HG02763 (cell line): ENCODE measurements around the gene NPEPPS.

ENCODE experiments used
- ATAC-seq: cut with Tn5 transposase; IDR thresholded peaks from one replicate; pipeline ENCODE4 v1.9.1; 2021; ENCODE audit warnings: mild to moderate bottlenecking, moderate library complexity; ENCODE audit not compliant: unreplicated experiment

The NPEPPS gene

DNA sequence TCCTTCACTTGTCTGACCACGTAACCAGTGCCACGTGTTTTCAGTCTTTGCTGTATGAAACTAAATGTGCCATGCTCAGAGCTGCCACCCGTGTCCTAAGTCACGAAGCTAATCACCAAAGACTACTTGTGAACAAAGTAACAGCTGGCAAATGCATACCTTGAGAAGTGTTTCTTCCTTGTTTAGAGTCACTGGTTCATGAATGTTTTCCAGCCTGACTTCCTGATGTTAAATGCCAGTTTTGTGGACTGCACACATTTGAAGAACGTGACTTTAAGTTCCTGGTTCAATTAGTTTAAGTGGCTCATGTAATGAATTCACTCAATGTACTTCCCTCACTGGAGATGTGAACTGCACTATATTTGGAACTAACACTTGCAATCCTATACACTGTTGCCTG is 98.9 kb downstream of the NPEPPS start:
- no peak for ATAC-seq

DNA sequence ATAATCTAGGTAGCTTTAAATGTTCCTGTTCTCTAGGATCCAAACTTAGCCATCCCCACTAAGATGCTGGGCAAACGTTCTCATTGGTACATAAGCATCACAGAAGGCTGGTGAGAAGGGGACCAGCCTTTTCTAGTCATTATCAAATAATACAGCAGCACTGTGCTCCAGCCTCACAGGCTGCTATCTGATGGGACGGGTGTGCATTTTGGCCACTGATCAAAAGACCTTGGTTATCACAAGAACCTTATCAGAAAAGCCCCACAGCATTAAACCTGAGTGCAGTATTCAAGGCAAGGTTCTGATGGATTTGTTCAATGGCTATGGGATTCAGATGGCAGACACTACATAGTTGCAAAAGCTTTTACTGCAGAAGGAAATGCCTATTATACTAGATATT is 99.7 kb downstream of the NPEPPS start:
- no peak for ATAC-seq

DNA sequence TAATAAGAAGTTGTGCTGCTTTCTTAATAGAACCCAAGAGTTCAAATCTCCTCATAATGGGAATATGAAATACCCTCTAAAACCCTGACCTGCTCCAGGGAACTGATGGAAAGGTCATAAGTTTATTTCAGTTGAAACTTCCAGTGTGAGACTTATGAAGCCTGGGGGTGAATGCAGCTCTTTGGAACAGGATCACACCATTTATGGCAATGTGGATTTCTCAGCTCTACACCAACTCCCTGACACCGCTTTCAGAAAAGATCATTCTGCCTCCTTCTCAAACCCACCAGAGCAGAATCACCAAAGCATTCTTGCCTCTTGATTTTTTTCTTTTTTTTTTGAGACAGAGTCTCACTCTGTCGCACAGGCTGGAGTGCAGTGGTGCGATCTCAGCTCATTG is 102.1 kb downstream of the NPEPPS start:
- no peak for ATAC-seq

DNA sequence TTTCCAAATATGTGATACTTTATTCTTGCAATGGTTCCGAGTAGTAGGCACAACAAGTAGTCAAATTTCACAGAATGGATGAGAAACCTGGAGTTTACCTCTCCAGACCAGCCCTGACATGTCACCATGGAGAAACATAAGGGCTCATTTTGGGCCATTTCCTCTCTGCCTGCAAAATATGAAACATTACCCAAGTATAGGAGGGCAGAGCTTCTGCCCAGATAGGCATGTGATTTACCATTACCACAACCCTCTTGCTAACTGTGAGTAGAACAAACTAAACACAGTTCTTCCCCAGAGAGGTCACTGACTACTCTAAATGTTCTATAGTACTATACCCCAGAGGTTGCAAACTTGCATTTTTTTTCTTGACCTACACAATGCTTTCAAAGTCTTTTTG is 103.1 kb downstream of the NPEPPS start:
- no peak for ATAC-seq

DNA sequence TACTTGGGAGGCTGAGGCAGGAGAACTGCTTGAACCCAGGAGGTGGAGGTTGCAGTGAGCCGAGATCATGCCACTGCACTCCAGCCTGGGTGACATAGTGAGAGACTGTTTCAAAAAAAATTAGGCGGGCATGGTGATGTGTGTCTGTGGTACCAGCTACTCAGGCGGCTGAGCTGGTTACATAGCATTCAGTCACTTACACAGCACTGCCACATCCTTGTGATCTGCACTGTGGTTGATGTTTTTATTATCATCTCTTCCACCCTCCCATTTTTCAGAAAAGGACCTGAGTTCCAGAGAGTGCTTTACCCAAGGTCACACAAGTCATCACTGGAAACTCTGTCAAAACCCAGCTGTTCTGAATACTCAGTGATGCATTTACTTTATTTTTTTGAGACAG is 104.0 kb downstream of the NPEPPS start:
- ATAC-seq, result no peak

DNA sequence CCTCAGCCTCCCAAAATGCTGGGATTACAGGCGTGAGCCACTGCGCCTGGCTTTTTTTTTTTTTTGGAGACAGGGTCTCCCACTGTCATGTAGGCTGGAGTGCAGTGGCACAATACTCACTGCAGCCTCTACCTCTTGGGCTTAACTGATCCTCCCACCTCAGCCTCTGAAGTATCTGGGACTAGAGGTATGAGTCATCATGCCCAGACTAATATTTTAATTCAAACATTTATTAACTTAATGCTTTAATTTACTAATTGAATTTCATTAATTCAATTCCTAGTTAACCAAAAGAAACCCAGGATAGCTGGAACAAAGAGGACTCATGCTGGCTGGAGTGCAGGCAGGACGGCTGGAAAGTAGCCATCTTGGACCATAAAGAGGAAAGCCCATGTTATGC is 104.8 kb downstream of the NPEPPS start:
- no peak for ATAC-seq

DNA sequence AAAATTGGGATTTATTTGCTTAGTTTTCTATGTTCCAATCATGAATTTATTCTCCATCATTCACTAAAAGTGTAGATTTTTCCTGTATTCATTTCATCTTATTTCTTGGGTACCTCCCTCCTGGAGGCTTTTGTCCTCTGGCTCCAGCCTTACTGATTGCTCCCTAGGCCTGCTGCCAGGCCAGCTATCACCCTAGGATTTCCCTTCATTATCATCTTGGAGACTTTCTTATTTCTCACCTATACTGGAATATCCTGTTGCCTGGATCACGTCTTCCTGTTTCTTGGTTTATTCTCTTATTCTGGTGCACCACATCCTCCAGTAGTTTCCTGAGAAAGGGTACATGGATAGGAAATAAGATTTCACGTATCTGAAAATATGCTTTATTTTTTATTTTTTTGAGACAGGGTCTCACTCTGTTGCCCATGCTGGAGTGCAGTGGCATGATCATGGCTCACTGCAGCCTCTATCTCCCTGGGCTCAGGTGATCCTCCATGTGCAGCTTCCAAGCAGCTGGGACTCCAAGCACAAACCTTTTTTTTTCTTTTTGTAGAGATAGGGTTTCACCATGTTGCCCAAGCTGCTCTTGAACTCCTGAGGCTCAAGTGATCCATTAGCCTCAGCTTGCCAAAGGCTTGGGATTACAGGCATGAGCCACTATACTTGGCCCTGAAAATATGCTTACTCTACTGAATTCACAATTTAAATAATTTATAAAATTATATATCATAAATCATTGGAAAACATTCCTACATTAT is 105.5 kb downstream of the NPEPPS start:
- no peak for ATAC-seq

DNA sequence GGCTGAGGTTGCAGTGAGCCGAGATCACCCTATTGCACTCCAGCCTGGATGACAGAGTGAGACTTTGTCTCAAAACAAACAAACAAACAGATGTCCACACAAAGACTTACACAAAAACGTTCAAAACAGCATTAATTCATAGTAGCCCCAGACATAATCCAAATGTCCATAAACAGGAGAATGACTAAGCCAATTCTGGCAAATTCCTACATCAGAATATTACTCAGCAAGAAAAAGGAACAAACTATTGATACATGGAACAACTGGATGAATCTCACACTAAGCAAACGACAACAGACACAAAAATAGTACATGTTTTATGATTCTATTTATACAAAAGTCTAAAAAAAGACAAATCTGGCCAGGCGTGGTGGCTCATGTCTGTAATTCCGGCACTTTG is 108.0 kb downstream of the NPEPPS start:
- ATAC-seq, result no peak

DNA sequence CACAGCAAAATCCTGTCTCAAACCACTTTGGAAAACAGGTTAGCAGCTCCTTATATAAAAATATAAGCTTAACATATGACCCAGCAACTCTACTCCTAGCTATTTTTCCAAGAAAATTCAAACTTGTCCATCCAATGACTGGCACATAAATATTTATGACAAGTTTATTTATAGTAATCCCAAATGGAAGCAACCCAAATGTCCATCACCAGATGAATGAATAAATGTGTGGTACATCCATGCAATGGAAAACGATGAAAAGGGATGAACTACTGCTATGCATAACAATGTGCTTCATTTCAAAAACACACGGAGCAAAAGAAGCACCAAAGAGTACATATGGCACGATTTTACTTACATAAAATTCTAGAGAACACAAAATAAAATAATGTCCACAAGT is 109.2 kb downstream of the NPEPPS start:
- ATAC-seq, result no peak

DNA sequence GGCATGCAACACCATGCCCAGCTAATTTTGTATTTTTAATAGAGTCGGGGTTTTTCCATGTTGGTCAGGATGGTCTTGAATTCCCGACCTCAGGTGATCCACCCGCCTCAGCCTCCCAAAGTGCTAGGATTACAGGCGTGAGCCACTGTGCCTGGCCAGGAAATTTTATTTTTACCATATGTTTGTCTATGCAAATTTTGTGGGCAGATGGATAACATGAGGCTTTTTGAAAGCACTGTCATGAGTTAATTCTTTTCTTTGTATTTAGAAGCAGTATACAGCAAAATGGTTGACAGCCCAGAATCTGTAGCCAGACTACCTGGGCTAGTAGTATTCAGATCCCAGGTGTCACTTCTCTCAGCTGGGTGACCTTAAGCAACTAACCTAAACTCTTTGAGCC is 110.3 kb downstream of the NPEPPS start:
- ATAC-seq, result no peak

DNA sequence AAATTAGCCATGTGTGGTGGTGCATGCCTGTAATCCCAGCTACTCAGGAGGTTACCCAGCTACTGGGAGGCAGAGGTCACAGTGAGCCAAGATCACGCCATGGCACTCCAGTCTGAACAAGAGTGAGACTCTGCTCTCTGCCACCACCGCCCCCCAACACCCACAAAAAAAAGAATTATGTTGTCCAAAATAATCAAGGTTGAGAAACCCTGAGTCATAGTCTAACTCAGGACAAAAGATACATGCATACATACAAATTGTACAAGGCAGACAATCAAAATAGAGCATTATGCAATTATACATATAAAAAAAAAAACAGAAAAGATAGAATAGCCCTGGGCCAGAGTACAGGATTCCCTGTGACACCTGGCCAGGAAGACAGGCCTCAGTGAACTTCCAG is 112.2 kb downstream of the NPEPPS start:
- ATAC-seq, result no peak

DNA sequence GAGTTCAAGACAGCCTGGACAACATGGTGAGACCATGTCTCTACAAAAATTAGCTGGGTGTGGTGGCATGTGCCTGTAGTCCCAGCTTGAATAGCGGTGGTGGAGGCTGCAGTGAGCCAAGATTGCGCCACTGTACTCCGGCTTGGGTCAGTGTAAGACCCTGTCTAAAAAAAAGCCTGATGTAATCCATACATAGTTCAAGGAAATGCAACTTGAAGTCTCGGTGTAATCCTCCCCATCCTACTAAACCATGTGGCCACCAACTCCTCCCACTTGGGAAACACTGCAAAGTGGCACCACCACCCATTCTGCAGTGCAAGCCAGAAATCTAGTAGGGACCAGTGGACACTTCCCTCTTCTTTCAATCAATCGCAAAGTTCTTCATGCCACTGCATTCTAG is 113.4 kb downstream of the NPEPPS start:
- ATAC-seq, result no peak

DNA sequence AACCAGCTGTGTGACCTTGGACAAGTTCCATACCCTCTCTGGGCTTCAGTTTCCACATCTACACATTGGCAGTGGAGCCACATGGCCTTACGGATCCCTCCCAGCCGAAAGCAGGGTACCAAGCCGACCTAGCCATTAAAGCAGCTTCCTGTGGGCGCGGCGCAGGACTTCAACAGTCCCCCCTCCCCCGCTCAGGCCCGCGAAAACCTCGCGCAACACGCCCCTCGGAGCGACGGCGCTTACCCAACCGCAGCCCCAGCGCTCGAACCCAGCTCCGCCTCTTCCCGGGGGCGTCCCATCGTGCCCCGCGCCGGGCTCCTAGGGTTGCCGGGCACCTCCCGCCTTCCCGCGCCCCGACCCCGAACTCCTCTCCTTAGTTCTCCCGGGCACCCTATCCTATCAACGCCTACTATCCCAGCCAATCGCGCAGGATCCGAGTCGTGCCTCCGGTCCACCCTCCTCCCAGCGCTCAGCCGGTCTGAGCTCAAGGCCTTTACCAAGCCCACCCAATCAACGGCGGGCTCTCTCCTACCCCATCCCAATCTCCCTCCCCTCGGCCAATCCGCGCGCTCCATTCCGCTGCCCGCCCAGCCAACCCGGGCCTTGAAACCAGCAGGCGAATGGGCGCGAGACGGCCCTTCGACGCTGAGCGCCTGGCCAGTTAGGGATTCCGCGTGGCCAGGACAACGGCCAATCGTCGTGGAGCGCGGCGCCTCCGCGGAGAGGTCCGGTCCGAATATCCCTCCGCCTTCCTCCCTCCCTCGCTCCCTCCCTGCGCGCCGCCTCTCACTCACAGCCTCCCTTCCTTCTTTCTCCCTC is 118.5 kb downstream of the NPEPPS start, which contains the start of gene KPNB1:
Gene KPNB1 (plus strand): TSS at position 767 of the 819 bp plus-strand sequence. CDS start 326 bp downstream, outside the sequence.
- ATAC-seq, result peak; percentile 80

DNA sequence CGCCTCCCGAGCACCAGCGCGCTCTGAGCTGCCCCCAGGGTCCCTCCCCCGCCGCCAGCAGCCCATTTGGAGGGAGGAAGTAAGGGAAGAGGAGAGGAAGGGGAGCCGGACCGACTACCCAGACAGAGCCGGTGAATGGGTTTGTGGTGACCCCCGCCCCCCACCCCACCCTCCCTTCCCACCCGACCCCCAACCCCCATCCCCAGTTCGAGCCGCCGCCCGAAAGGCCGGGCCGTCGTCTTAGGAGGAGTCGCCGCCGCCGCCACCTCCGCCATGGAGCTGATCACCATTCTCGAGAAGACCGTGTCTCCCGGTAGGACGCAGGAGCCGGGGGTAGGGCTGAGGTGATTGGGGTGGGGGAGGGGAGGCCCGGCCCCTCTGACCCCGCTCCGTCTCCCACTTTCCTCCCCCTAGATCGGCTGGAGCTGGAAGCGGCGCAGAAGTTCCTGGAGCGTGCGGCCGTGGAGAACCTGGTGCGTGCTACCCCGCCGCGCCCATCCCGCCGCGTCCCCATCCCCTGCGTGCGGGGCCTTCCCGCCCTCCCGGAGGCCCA is 119.1 kb downstream of the NPEPPS start:
- ATAC-seq, result peak; percentile 1

DNA sequence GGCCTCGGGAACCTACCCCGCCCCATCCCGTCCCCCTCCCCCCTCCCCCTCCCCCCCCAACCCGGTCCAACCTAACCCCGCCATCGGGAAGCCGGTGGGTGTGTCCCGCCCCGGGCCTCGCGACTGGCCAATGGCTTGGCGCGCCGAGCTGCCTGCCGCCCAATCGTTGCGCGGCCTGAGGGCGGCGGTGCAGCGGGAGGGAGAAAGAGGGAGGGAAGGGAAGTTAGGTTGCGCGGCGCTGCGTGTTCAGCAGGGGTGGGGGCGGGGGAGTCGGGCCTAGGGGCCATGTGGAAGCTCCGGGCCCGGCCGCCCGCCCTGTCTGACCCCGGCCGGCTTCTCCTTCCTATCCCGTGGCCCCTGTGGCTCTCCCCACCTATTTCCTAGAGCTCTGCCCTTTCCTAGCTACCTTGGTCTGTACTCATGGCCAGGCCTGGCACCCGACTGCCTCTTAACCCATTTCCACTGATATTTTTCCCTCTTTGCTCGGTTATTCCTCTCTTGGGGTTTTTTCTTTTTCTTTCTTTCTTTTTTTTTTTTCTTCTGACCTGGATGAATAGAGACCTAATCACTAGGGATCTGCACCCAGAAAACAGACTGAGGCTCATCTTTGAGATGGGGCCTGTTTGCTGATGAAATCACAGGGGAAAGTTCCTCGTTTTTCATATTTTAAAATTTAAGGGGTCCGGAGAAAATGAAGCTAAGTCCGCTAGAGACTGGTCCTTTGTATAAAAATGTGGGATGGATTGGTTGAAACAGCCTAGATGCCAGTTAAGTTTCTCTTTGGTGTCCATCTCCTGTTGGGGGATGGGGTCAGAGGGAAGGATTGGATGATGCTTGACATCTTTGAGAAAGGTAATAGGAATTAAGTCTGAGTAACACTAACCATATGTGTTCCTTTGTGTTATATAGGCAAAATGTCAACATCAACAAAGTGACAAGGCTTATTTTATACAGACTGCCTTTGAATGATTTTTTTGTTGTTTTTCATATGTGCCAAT is 119.9 kb downstream of the NPEPPS start:
- ATAC-seq, result peak; percentile 62

DNA sequence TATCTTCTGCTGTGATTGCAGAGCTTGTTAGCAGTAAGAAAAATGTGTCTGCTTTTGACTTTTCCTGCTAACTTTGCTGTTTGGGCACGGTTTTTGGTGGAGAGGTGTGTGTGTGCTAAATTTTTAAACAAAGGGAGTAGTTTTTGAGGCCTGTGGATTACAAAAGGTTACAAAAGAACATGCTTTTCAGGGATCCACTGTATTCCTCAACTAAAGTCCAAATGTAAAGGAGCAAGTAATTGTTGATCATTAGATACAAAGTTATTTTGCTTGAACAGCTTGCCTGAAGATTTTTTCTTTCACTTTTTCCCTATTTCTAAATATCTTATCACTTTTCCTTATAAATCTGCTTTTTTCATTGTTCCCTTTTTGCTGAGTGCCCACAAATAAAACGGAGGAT is 120.8 kb downstream of the NPEPPS start:
- ATAC-seq, result no peak

DNA sequence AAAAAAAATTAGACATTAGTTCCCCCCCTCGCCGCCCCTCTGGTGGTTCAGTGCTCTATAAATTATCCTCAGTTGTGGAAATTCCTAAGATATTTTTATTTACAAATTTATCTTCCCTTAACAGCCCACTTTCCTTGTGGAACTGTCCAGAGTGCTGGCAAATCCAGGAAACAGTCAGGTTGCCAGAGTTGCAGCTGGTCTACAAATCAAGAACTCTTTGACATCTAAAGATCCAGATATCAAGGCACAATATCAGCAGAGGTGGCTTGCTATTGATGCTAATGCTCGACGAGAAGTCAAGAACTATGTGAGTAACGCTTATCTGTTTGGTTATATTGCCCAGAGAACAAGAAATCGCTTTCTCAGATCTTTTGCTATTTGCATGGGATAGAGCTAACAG is 121.7 kb downstream of the NPEPPS start:
- no peak for ATAC-seq

DNA sequence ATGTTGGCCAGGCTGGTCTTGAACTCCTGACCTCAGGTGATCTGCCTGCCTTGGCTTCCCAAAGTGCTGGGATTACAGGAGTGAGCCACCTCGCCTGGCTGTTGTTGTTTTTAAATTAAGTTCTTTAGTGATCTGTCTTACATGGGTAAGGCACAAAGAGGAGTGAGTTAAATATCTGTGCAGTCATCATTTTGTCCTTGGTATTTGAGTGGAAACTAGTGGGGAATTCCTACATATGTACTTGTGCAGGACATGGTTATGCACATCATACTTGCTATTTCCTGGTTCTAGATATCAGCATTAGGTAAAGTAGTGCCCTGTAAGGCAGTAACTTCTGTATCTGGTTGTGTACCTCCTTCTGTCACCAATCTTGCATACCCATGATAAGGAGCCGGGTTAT is 122.5 kb downstream of the NPEPPS start:
- no peak for ATAC-seq

DNA sequence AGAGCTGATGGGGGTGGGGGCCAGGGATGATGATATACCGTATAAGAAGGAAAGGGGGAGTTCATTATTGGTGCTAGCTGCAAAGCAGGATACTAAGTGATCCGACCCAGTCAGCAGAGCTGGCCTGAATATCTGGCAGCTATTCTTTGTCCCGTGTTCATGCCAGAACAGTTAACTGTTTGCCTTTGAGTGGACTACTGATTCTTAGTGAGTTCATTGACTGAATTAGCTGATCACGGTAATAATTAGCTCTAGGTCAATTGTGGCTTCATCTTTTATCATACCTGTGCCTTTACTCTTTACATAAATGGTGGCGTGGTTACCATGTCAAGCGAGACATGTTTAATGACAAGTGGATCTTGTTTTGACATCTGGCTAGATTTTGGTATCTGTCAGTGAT is 124.1 kb downstream of the NPEPPS start:
- ATAC-seq, result no peak

DNA sequence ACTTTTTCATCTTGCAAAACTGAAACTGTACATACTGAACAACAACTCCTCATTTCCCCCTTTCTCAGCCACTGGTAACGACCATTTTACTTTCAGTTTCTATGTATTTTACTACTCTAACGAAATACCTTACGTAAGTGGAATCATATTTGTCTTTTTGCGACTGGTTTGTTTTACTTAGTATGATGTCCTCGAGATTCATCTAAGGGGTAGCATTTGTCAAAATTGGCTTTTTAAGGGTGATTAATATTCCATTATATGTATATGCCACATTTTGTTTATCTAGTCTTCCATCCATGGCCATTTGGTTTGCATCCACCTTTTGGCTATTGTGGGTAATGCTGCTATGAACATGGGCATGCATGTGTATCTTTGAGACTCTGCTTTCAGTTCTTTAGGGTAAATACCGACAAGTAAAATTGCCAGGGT is 129.2 kb downstream of the NPEPPS start:
- ATAC-seq, result peak; percentile 47
